A673 (cell line): ENCODE data around the gene ZNF718.
"Not testable (repeated sequence)": the region's sequence is repeated elsewhere in the genome, so short reads cannot be mapped to it uniquely, and the experiment has no call there.

Source experiments
- EZH2 ChIP-seq: fragments of 200-600 bp; sonication (generic); IDR thresholded peaks from 2 replicates; pipeline ENCODE4 v1.6.1; 2017; ENCODE audit warnings: borderline replicate concordance, low read depth, mild to moderate bottlenecking, mixed read lengths, antibody characterized with exemption, low read length; ENCODE audit not compliant: poor library complexity, severe bottlenecking
- TF ChIP-seq, protein P1 (sequence below): fragments of 300-800, 200-600 bp; sonication (generic); conservative IDR thresholded peaks from 2 replicates; pipeline ENCODE4 v1.5.1; 2017; ENCODE audit warnings: low read depth, mild to moderate bottlenecking, antibody characterized with exemption, low read length, moderate library complexity, mixed read lengths

DNA sequence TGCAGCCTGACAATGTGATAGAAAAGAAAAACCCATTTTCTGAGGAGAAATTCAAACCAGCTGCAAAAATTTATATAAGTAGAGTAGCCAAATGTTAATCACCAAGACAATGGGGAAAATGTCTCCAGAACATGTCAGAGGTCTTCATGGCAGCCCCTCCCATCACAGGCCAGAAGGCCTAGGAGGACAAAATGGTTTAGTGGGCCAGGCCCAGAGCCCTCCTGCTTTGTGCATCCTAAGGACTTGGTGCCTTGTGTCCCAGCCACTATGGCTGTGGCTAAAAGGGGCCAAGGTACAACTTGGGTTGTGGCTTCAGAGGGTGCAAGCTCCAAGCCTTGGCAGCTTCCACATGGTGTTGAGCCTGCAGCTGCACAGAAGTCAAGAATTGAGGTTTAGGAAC is 78.5 kb downstream of the ZNF718 start:
- TF ChIP-seq, protein P1, sequence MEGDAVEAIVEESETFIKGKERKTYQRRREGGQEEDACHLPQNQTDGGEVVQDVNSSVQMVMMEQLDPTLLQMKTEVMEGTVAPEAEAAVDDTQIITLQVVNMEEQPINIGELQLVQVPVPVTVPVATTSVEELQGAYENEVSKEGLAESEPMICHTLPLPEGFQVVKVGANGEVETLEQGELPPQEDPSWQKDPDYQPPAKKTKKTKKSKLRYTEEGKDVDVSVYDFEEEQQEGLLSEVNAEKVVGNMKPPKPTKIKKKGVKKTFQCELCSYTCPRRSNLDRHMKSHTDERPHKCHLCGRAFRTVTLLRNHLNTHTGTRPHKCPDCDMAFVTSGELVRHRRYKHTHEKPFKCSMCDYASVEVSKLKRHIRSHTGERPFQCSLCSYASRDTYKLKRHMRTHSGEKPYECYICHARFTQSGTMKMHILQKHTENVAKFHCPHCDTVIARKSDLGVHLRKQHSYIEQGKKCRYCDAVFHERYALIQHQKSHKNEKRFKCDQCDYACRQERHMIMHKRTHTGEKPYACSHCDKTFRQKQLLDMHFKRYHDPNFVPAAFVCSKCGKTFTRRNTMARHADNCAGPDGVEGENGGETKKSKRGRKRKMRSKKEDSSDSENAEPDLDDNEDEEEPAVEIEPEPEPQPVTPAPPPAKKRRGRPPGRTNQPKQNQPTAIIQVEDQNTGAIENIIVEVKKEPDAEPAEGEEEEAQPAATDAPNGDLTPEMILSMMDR: not testable (repeated sequence)
- not testable (repeated sequence) for TF ChIP-seq EZH2
